Hepatocyte (in vitro differentiated cells): ENCODE results near the gene DCAF7.

Experiments
- EZH2 ChIP-seq: fragments of 200-600 bp; sonication (generic); IDR thresholded peaks from 2 replicates; pipeline ENCODE4 v1.6.1; 2016; ENCODE audit warnings: antibody characterized with exemption, mild to moderate bottlenecking, borderline replicate concordance
- EZH2phosphoT487 ChIP-seq: fragments of 200-600 bp; sonication (generic); IDR thresholded peaks from one replicate; pipeline ENCODE4 v1.6.1; 2018; ENCODE audit warnings: antibody characterized with exemption, mild to moderate bottlenecking, low read depth, moderate library complexity; ENCODE audit not compliant: unreplicated experiment, severe bottlenecking

GRCh38 chr17:63563339-63563738 lies 13.1 kb downstream of the DCAF7 start:
- TF ChIP-seq EZH2 (no peak), EZH2phosphoT487 (no peak)
